Measurements from ENCODE around the gene B2M.
A peak's percentile ranks its signal among the peaks of the same experiment; 100 is the strongest.
"Not testable (repeated sequence)": the region's sequence is repeated elsewhere in the genome, so short reads cannot be mapped to it uniquely, and the experiment has no call there.

B2M gene

DNA sequence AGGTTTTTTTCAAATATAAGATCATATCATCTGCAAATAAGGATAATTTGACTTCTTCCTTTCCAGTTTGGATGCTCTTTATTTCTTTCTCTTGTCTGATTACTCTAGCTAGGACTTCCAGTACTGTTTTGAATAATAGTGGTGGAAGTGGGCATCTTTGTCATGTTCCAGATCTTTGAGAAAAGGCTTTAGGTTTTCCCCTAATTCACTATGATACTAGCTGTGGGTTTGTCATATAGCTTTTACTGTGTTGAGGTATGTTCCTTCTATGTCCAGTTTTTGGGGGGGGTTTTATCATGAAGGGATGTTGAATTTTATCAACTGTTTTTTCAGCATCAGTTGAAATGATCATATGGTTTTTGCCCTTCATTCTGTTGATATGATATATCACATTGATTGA lies 10.6 kb upstream of the B2M start:
- DNase-seq: not testable (repeated sequence)

DNA sequence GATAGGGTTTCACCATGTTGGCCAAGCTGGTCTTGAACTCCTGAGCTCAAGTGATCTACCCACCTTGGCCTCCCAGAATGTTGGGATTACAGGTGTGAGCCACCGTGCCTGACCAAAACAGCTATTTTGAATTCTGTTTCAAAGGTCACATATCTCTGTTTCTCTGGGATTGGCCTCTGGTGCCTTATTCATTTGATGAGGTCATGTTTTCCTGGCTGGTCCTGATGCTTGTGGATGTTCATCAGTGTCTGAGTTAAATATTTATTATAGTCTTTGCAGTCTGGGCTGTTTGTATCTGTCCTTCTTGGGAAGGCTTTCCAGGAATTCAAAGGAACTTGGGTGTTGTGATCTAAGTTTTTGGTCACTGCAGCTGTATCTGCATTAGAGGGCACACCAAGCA lies 5.3 kb upstream of the B2M start:
- no peak for DNase-seq

DNA sequence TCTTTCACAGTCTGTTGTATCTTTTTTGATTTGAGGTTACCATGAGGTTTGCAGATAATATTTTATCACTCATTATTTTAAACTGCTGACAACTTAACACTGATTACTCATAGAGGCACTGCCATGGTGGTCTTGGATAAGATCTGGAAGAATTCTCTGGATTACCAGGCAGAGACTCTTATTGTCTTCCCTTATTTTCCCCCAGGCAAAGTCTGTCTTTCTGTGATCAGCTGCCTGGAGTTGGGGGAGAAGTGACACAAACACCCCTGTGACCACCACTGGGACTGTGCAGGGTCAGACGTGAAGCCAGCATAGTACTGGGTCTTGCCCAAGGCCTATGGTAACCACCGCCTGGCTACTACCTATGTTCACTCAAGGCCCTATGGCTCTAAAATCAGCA lies 4.9 kb upstream of the B2M start:
- no peak for DNase-seq

DNA sequence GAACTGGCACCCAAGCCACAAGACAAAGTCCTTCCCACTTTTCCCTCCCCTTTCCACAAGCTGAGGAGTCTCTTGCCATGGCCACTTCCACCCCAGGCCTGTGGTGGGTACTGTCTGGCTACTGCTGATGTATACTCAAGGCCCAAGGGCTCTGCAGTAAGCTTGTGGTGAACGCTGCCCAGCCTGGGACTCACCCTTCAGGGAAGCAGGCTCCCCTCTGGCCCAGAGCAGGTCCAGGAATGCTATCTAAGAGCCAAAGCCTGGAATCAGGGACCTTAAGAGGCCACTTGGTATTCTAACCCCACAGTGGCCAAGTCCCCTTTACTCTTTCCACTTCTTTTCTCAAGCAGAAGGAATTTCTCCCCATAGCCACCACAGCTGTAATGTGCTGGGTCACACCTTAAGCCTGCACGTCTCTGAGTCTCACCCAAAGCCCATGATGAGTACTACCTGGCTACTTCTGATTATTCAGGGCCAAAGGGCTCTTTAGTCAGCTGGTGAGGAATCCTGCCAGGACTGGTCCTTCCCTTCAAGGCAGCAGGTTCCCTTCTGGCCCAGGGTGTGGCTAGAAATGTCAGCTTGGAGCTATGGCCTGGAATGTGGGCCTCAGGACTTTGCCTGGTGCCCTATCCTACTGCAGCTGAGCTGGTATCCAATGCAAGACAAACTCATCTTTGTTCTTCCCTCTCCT lies 4.2 kb upstream of the B2M start:
- no peak for DNase-seq

DNA sequence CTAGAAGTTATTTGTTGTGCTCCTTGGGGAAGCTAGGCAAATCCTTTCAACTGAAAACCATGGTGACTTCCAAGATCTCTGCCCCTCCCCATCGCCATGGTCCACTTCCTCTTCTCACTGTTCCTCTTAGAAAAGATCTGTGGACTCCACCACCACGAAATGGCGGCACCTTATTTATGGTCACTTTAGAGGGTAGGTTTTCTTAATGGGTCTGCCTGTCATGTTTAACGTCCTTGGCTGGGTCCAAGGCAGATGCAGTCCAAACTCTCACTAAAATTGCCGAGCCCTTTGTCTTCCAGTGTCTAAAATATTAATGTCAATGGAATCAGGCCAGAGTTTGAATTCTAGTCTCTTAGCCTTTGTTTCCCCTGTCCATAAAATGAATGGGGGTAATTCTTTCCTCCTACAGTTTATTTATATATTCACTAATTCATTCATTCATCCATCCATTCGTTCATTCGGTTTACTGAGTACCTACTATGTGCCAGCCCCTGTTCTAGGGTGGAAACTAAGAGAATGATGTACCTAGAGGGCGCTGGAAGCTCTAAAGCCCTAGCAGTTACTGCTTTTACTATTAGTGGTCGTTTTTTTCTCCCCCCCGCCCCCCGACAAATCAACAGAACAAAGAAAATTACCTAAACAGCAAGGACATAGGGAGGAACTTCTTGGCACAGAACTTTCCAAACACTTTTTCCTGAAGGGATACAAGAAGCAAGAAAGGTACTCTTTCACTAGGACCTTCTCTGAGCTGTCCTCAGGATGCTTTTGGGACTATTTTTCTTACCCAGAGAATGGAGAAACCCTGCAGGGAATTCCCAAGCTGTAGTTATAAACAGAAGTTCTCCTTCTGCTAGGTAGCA lies 851 bp upstream of the B2M start:
- peak; percentile 61 for DNase-seq

DNA sequence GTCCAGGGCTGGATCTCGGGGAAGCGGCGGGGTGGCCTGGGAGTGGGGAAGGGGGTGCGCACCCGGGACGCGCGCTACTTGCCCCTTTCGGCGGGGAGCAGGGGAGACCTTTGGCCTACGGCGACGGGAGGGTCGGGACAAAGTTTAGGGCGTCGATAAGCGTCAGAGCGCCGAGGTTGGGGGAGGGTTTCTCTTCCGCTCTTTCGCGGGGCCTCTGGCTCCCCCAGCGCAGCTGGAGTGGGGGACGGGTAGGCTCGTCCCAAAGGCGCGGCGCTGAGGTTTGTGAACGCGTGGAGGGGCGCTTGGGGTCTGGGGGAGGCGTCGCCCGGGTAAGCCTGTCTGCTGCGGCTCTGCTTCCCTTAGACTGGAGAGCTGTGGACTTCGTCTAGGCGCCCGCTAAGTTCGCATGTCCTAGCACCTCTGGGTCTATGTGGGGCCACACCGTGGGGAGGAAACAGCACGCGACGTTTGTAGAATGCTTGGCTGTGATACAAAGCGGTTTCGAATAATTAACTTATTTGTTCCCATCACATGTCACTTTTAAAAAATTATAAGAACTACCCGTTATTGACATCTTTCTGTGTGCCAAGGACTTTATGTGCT lies 527 bp downstream of the B2M start:
- DNase-seq: peak; percentile 54

DNA sequence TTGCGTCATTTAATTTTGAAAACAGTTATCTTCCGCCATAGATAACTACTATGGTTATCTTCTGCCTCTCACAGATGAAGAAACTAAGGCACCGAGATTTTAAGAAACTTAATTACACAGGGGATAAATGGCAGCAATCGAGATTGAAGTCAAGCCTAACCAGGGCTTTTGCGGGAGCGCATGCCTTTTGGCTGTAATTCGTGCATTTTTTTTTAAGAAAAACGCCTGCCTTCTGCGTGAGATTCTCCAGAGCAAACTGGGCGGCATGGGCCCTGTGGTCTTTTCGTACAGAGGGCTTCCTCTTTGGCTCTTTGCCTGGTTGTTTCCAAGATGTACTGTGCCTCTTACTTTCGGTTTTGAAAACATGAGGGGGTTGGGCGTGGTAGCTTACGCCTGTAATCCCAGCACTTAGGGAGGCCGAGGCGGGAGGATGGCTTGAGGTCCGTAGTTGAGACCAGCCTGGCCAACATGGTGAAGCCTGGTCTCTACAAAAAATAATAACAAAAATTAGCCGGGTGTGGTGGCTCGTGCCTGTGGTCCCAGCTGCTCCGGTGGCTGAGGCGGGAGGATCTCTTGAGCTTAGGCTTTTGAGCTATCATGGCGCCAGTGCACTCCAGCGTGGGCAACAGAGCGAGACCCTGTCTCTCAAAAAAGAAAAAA lies 1.2 kb downstream of the B2M start:
- peak; percentile 90 for DNase-seq

DNA sequence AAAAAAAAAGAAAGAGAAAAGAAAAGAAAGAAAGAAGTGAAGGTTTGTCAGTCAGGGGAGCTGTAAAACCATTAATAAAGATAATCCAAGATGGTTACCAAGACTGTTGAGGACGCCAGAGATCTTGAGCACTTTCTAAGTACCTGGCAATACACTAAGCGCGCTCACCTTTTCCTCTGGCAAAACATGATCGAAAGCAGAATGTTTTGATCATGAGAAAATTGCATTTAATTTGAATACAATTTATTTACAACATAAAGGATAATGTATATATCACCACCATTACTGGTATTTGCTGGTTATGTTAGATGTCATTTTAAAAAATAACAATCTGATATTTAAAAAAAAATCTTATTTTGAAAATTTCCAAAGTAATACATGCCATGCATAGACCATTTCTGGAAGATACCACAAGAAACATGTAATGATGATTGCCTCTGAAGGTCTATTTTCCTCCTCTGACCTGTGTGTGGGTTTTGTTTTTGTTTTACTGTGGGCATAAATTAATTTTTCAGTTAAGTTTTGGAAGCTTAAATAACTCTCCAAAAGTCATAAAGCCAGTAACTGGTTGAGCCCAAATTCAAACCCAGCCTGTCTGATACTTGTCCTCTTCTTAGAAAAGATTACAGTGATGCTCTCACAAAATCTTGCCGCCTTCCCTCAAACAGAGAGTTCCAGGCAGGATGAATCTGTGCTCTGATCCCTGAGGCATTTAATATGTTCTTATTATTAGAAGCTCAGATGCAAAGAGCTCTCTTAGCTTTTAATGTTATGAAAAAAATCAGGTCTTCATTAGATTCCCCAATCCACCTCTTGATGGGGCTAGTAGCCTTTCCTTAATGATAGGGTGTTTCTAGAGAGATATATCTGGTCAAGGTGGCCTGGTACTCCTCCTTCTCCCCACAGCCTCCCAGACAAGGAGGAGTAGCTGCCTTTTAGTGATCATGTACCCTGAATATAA lies 2.0 kb downstream of the B2M start:
- DNase-seq: peak; percentile 28

DNA sequence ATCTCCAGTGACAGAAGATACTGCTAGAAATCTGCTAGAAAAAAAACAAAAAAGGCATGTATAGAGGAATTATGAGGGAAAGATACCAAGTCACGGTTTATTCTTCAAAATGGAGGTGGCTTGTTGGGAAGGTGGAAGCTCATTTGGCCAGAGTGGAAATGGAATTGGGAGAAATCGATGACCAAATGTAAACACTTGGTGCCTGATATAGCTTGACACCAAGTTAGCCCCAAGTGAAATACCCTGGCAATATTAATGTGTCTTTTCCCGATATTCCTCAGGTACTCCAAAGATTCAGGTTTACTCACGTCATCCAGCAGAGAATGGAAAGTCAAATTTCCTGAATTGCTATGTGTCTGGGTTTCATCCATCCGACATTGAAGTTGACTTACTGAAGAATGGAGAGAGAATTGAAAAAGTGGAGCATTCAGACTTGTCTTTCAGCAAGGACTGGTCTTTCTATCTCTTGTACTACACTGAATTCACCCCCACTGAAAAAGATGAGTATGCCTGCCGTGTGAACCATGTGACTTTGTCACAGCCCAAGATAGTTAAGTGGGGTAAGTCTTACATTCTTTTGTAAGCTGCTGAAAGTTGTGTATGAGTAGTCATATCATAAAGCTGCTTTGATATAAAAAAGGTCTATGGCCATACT lies 4.0 kb downstream of the B2M start:
- no peak for DNase-seq

DNA sequence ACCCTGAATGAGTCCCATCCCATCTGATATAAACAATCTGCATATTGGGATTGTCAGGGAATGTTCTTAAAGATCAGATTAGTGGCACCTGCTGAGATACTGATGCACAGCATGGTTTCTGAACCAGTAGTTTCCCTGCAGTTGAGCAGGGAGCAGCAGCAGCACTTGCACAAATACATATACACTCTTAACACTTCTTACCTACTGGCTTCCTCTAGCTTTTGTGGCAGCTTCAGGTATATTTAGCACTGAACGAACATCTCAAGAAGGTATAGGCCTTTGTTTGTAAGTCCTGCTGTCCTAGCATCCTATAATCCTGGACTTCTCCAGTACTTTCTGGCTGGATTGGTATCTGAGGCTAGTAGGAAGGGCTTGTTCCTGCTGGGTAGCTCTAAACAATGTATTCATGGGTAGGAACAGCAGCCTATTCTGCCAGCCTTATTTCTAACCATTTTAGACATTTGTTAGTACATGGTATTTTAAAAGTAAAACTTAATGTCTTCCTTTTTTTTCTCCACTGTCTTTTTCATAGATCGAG lies 4.5 kb downstream of the B2M start:
- no peak for DNase-seq

DNA sequence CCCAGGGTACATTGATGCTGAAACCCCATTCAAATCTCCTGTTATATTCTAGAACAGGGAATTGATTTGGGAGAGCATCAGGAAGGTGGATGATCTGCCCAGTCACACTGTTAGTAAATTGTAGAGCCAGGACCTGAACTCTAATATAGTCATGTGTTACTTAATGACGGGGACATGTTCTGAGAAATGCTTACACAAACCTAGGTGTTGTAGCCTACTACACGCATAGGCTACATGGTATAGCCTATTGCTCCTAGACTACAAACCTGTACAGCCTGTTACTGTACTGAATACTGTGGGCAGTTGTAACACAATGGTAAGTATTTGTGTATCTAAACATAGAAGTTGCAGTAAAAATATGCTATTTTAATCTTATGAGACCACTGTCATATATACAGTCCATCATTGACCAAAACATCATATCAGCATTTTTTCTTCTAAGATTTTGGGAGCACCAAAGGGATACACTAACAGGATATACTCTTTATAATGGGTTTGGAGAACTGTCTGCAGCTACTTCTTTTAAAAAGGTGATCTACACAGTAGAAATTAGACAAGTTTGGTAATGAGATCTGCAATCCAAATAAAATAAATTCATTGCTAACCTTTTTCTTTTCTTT lies 5.8 kb downstream of the B2M start:
- DNase-seq: no peak

DNA sequence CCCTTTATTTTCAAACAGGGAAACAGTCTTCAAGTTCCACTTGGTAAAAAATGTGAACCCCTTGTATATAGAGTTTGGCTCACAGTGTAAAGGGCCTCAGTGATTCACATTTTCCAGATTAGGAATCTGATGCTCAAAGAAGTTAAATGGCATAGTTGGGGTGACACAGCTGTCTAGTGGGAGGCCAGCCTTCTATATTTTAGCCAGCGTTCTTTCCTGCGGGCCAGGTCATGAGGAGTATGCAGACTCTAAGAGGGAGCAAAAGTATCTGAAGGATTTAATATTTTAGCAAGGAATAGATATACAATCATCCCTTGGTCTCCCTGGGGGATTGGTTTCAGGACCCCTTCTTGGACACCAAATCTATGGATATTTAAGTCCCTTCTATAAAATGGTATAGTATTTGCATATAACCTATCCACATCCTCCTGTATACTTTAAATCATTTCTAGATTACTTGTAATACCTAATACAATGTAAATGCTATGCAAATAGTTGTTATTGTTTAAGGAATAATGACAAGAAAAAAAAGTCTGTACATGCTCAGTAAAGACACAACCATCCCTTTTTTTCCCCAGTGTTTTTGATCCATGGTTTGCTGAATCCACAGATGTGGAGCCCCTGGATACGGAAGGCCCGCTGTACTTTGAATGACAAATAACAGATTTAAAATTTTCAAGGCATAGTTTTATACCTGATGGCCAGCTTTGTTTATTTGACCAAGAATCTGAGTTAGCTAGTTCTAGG lies 7.0 kb downstream of the B2M start:
- DNase-seq: no peak

DNA sequence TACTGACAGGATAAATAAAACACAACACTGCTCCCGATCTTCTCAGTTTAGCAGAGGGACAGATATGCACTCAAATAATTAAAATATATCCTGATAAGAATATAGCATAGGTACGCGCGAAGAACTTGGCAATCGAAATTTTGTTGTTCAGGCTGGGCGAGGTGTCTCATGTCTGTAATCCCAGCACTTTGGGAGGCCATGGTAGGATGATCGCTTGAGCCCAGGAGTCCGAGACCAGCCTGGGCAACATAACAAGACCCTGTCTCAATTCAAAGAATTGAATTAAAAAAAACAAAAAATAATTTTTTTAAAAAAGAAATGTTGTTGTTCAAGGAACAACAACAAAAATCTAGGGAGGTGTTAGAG lies 7.6 kb downstream of the B2M start:
- no peak for DNase-seq

DNA sequence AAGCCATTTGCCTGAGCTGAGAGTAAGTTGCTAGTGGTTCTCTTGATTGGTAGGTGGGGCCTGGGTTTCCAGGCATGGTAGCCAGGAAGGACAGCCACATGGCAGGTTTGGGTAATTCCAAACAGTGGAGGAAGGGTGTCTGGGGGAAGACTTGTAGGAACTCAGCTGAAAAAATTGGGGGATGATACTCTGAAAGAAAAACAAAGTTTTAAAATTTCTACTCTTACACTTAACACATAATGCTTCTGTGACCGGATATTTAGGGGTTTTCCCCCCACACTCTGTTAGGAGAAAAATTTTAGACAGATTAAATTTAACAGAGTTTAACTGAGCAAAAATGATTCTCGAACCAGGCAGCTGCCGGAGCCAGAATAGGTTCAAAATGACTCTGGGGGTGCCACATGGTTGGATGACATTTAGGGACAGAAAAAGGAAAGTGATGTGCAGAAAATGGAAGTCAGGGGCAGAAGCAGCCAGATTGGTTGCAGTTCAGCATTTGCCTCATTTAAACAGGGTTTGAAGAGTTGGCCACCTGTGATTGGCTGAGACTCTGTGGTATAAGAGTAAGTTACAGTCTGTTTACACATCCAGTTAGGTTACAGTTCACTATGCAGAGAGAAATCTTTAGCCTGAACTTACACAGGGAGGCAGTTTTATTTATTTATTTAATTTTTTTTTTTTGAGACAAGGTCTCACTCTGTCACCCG lies 8.1 kb downstream of the B2M start:
- peak; percentile 60 for DNase-seq

DNA sequence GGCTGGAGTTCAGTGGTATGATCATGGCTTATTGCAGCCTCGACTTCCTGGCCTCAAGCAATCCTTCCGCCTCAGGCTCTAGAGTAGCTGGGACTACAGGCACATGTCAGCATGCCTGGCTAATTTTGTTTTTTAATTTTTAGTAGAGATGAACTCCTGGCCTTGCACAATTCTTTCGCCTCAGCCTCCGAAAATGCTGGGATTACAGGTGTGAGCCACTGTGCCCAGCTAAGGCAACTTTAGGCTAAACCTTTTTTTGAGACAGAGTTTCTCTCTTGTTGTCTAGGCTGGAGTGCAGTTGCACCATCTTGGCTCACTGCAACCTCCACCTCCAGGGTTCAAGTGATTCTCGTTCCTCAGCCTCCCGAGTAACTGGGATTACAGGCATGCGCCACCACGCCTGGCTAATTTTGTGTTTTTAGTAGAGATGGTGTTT lies 8.7 kb downstream of the B2M start:
- DNase-seq: not testable (repeated sequence)

DNA sequence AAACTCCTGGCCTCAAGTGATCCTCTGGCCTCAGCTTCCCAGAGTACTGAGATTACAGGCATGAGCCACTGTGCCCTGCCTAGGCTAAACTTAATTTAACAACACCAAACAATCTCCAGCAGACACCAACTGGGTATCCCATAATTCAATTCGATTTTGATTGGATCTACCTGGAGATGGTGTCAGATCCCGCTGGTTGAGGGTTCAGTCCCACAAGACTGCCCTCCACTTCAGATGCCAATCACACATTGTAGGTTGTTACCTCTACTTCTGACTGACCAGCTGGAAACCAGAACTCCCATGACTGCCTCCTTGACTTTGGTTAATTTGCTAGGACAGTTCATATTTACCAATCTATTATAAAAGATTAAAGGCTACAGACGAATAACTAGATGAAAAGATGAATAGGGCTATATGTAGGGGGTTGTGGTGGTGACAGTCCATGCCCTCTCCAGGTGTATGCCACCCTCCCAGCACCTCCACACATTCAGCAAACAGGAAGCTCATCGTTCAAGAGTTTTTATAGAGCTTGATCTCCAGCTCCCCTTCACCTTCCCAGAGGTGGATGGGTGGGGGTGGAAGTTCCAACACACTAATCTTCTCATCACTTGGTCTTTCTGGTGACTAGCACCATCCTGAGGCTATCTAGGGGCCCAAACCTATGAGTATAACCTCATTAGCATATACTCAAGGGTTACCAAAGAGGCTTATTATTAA lies 9.3 kb downstream of the B2M start:
- no peak for DNase-seq

DNA sequence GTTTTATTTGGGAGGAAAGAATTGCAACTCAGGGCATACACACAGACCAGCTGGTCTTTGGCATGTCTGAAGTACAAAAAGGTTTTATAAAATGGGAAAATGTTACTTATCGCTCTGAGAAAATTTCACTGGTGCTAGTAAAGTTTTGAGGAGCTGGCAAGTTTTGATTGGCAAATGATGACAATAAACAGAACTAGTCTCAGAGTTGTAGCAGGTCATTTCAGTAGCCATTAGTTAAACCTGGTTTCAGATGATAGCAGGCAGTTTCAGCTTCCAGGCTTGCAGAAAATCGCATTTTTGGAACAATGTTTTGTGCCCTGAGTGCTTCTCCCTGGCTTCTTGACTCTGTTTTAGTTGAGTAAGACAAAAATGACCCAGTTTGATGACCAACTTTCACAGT lies 10.7 kb downstream of the B2M start:
- DNase-seq: peak; percentile 22

DNA sequence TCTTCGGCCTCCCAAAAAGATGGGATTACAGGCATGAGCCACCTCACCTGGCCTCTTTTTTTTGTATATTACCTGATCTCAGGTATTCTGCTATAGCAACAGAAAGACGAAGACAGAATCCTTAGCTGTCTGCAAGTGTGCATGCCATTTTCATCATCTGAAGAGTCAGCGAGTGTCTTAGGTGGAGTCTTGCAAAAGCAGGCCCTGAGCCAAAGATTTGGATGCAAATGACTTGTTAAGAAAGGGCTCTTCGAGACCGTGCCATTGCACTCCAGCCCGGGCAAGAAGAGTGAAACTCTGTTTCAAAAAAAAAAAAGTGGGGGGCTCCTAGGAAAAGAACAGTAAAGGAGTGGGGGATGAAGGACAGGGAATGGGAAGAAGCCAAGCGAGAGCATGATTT lies 14.8 kb downstream of the B2M start:
- DNase-seq: peak; percentile 82
